H1 (cell line): ENCODE data around the gene PELO.

ENCODE experiments used
- EP300 ChIP-seq, 2 experiments: IDR thresholded peaks; 1 replicate in 1 of 2; 2 replicates in 1 of 2; pipeline ENCODE4 v1.6.1; 2011 to 2012; ENCODE audit warnings: low read depth in 2 of 2, low read length in 2 of 2, mild to moderate bottlenecking in 2 of 2, borderline replicate concordance in 1 of 2, inconsistent platforms in 1 of 2, moderate library complexity in 1 of 2
- EZH2 ChIP-seq: fragments of 200-600 bp; sonication (generic); IDR thresholded peaks from 2 replicates; pipeline ENCODE4 v1.7.1; 2012; ENCODE audit warnings: low read depth, mild to moderate bottlenecking, moderate library complexity, low read length, inconsistent platforms; ENCODE audit not compliant: severe bottlenecking
- GABPA ChIP-seq: IDR thresholded peaks from 2 replicates; pipeline ENCODE4 v1.6.1; 2011; ENCODE audit warnings: mild to moderate bottlenecking, low read length, moderate library complexity, borderline replicate concordance; ENCODE audit not compliant: insufficient read depth
- KDM5A ChIP-seq: fragments of 200-600 bp; IDR thresholded peaks from 2 replicates; pipeline ENCODE4 v1.7.1; 2012; ENCODE audit warnings: mild to moderate bottlenecking, low read length, inconsistent platforms, mixed read lengths
- NRF1 ChIP-seq: IDR thresholded peaks from 2 replicates; pipeline ENCODE4 v1.6.1; 2011; ENCODE audit warnings: mild to moderate bottlenecking, low read depth, low read length, improper control_type of control experiment
- POLR2A ChIP-seq, 2 experiments: IDR thresholded peaks; 1 replicate in 1 of 2; 2 replicates in 1 of 2; pipeline ENCODE4 v1.6.1; 2011; ENCODE audit warnings: low read depth in 2 of 2, low read length in 2 of 2, mild to moderate bottlenecking in 2 of 2; ENCODE audit errors: control extremely low read depth in 1 of 2
- RAD21 ChIP-seq, 2 experiments: IDR thresholded peaks in 1 of 2; conservative IDR thresholded peaks in 1 of 2; 2 replicates each; pipeline ENCODE4 v1.6.1; 2011; ENCODE audit warnings: low read depth in 2 of 2, low read length in 2 of 2, improper control_type of control experiment in 1 of 2, inconsistent platforms in 1 of 2, mild to moderate bottlenecking in 1 of 2, moderate library complexity in 1 of 2
- SIX5 ChIP-seq: IDR thresholded peaks from 2 replicates; pipeline ENCODE4 v1.6.1; 2011; ENCODE audit warnings: mild to moderate bottlenecking, low read depth, low read length
- TAF1 ChIP-seq: IDR thresholded peaks from 2 replicates; pipeline ENCODE4 v1.6.1; 2011; ENCODE audit warnings: mild to moderate bottlenecking, low read depth, low read length
- TF ChIP-seq, protein P1 (sequence below), 3 experiments: IDR thresholded peaks; 1 replicate in 2 of 3; 2 replicates in 1 of 3; pipeline versions ENCODE4 v1.5.1 to v1.6.1; 2011; ENCODE audit warnings: low read length in 3 of 3, mild to moderate bottlenecking in 3 of 3, inconsistent platforms in 2 of 3, low read depth in 1 of 3, moderate library complexity in 1 of 3; ENCODE audit not compliant: insufficient read depth in 1 of 3; ENCODE audit errors: control extremely low read depth in 1 of 3
- TF ChIP-seq, protein P2 (sequence below): IDR thresholded peaks from 2 replicates; pipeline ENCODE4 v1.6.1; 2011; ENCODE audit warnings: low read depth, mild to moderate bottlenecking, low read length; ENCODE audit not compliant: insufficient read depth

DNA sequence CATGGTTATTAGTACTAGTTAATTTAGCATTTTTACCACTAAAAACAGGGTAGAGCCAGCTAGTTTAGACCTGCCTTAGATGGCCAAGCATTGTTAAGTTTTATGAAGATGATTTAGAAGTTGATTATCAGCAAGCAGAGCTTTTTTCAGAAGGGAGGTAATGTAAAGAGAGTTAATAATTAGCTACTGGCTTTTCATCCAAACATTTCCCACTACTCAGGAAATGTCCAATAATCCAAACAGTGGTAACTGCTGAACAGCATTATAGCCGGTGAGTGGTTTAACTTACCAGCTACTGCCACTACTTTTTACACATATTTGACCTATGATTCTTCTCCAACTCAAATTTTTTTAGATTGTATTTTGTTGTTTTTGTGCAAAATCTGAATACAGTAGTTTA, 1.7 kb downstream of the PELO start:
- TF ChIP-seq, protein P1, sequence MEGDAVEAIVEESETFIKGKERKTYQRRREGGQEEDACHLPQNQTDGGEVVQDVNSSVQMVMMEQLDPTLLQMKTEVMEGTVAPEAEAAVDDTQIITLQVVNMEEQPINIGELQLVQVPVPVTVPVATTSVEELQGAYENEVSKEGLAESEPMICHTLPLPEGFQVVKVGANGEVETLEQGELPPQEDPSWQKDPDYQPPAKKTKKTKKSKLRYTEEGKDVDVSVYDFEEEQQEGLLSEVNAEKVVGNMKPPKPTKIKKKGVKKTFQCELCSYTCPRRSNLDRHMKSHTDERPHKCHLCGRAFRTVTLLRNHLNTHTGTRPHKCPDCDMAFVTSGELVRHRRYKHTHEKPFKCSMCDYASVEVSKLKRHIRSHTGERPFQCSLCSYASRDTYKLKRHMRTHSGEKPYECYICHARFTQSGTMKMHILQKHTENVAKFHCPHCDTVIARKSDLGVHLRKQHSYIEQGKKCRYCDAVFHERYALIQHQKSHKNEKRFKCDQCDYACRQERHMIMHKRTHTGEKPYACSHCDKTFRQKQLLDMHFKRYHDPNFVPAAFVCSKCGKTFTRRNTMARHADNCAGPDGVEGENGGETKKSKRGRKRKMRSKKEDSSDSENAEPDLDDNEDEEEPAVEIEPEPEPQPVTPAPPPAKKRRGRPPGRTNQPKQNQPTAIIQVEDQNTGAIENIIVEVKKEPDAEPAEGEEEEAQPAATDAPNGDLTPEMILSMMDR (IDR thresholded peaks at IDR 0.05; ENCODE audit: control extremely low read depth in 1 of 3, insufficient read depth in 1 of 3, low read depth in 1 of 3, low read length in 3 of 3), result no peak
- TF ChIP-seq POLR2A (IDR thresholded peaks at IDR 0.05; ENCODE audit: control extremely low read depth in 1 of 2, low read depth in 2 of 2, low read length in 2 of 2) (no peak), RAD21 (IDR thresholded peaks at IDR 0.05 in 1 of 2, conservative IDR thresholded peaks at IDR 0.05 in 1 of 2; ENCODE audit: low read depth in 2 of 2, low read length in 2 of 2) (no peak), NRF1 (no peak), EZH2 (no peak), EP300 (IDR thresholded peaks at IDR 0.05; ENCODE audit: borderline replicate concordance in 1 of 2, low read depth in 2 of 2, low read length in 2 of 2) (no peak), KDM5A (no peak), SIX5 (no peak), GABPA (no peak), TAF1 (no peak)
- TF ChIP-seq, protein P2, sequence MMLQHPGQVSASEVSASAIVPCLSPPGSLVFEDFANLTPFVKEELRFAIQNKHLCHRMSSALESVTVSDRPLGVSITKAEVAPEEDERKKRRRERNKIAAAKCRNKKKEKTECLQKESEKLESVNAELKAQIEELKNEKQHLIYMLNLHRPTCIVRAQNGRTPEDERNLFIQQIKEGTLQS, result no peak
